ENCODE data around the gene CXorf38.

Gene CXorf38

GRCh38 chrX:40579141-40579540, 68.2 kb downstream of the CXorf38 start:
- TF ChIP-seq CREB1 (IDR thresholded peaks at IDR 0.05; ENCODE audit: low read depth): no peak
- no peak for TF ChIP-seq CEBPB (IDR thresholded peaks at IDR 0.05)
- TF ChIP-seq TAF1 (IDR thresholded peaks at IDR 0.05; ENCODE audit: low read depth): no peak
- no peak for TF ChIP-seq TCF12 (IDR thresholded peaks at IDR 0.05; ENCODE audit: low read depth)
- no peak for TF ChIP-seq USF1 (IDR thresholded peaks at IDR 0.05)
- no peak for TF ChIP-seq ZBTB7A (IDR thresholded peaks at IDR 0.05; ENCODE audit: low read depth)
- TF ChIP-seq EP300 (IDR thresholded peaks at IDR 0.05; ENCODE audit: borderline replicate concordance): no peak
- TF ChIP-seq YY1 (IDR thresholded peaks at IDR 0.05; ENCODE audit: low read depth): no peak

GRCh38 chrX:40578039-40578695, 69.2 kb downstream of the CXorf38 start:
- TF ChIP-seq CEBPB (IDR thresholded peaks at IDR 0.05) (no peak), TAF1 (IDR thresholded peaks at IDR 0.05; ENCODE audit: low read depth) (no peak), RAD21 (IDR thresholded peaks at IDR 0.05; ENCODE audit: low read depth) (no peak), TEAD4 (IDR thresholded peaks at IDR 0.05) (no peak), EGR1 (IDR thresholded peaks at IDR 0.05) (no peak), ZBTB7A (IDR thresholded peaks at IDR 0.05; ENCODE audit: low read depth) (no peak), MAX (IDR thresholded peaks at IDR 0.05) (no peak), USF1 (IDR thresholded peaks at IDR 0.05) (no peak), REST (IDR thresholded peaks at IDR 0.05; ENCODE audit: low read depth) (no peak), NFIC (IDR thresholded peaks at IDR 0.05) (no peak), EP300 (IDR thresholded peaks at IDR 0.05; ENCODE audit: borderline replicate concordance) (no peak), YY1 (IDR thresholded peaks at IDR 0.05; ENCODE audit: low read depth) (no peak), FOXM1 (IDR thresholded peaks at IDR 0.05; ENCODE audit: borderline replicate concordance, low read depth) (no peak), TCF12 (IDR thresholded peaks at IDR 0.05; ENCODE audit: low read depth) (no peak), CREB1 (IDR thresholded peaks at IDR 0.05; ENCODE audit: low read depth) (no peak)

All from Ishikawa (cell line).